ENCODE measurements around the gene CALCOCO1. TPM values are rescaled to one million over a fixed set of nuclear protein-coding genes. Genes with fewer than 3 reads are reported as not detected.

Gene CALCOCO1
- total and polyA plus RNA-seq, 9 donors: 52.2 to 202 (median 142) TPM

GRCh38 chr12:53659011-53659551 lies 68.2 kb downstream of the CALCOCO1 start:
- DNase-seq: peak in 3 of 5 donors; percentile 37 to 40 (median 39)
- intact Hi-C loops (cut with DNase I): no loop called here
- TF ChIP-seq CTCF (IDR thresholded peaks at IDR 0.05) (no peak), POLR2A (IDR thresholded peaks at IDR 0.05) (no peak), EP300 (IDR thresholded peaks at IDR 0.05) (no peak)
- Histone ChIP-seq H3K4me3 (no peak overlapping the region), H3K27ac (peak overlapping the region; percentile 31 to 77), H3K9me3 (no peaks in the 10 kb centered on the region), H3K4me1 (ENCODE audit: insufficient read depth) (peaks cover 10% of the 10 kb centered on the region), H3K27me3 (no peaks in the 10 kb centered on the region), H3K36me3 (no peaks in the 10 kb centered on the region)
- WGBS, 3 donors: 0 to 9% (median 1%) methylated on average over 3 of the region's 3 CpGs

Other genes starting within 250 kb of the CALCOCO1 start
- gene MAP3K12, start 228.0 kb downstream of the CALCOCO1 start, total RNA-seq: 10 to 100 TPM; 19.5 to 53.2 (median 30.8) TPM
- gene MAP3K12, start 228.0 kb downstream of the CALCOCO1 start, polyA plus RNA-seq: 10 to 100 TPM; 19.5 to 33.4 TPM
- 10 to 100 TPM; 14.1 to 25.6 (median 21.9) TPM for gene TARBP2, start 226.2 kb downstream of the CALCOCO1 start, total RNA-seq
- gene TARBP2, start 226.2 kb downstream of the CALCOCO1 start, polyA plus RNA-seq: 10 to 100 TPM in 1 of 2 donors, 1 to 10 TPM in 1; 9.8 to 19.9 TPM
- 1 to 10 TPM in 1 of 7 donors, under 1 TPM in 1, not detected in 5; 0.68 to 1.1 TPM for gene NPFF, start 220.0 kb downstream of the CALCOCO1 start, total RNA-seq
- gene NPFF, start 220.0 kb downstream of the CALCOCO1 start, polyA plus RNA-seq: not detected
- 10 to 100 TPM; 19.8 to 60.8 (median 41.3) TPM for gene ATF7, start 101.1 kb downstream of the CALCOCO1 start, total RNA-seq
- 10 to 100 TPM; 25.1 to 68.5 TPM for gene ATF7, start 101.1 kb downstream of the CALCOCO1 start, polyA plus RNA-seq
- 100 to 1,000 TPM; 241 to 345 (median 289) TPM for gene ATP5MC2, start 51.4 kb downstream of the CALCOCO1 start, total RNA-seq
- 100 to 1,000 TPM; 438 to 485 TPM for gene ATP5MC2, start 51.4 kb downstream of the CALCOCO1 start, polyA plus RNA-seq
- gene CISTR, start 24.5 kb upstream of the CALCOCO1 start, total RNA-seq: not detected
- gene CISTR, start 24.5 kb upstream of the CALCOCO1 start, polyA plus RNA-seq: not detected
- not detected for gene HOXC13, start 211.4 kb upstream of the CALCOCO1 start, total RNA-seq
- not detected for gene HOXC13, start 211.4 kb upstream of the CALCOCO1 start, polyA plus RNA-seq
- not detected for gene HOXC12, start 227.5 kb upstream of the CALCOCO1 start, total RNA-seq
- gene HOXC12, start 227.5 kb upstream of the CALCOCO1 start, polyA plus RNA-seq: not detected
- 1 to 10 TPM in 1 of 7 donors, not detected in 6; 1.1 TPM for gene HOXC11, start 245.7 kb upstream of the CALCOCO1 start, total RNA-seq
- gene HOXC11, start 245.7 kb upstream of the CALCOCO1 start, polyA plus RNA-seq: under 1 TPM in 1 of 2 donors, not detected in 1; 0.12 TPM
- gene HOTAIR, start 247.5 kb upstream of the CALCOCO1 start, total RNA-seq: under 1 TPM in 2 of 7 donors, not detected in 5; 0.24 to 0.32 TPM
- 1 to 10 TPM in 1 of 2 donors, under 1 TPM in 1; 0.02 to 1.2 TPM for gene HOTAIR, start 247.5 kb upstream of the CALCOCO1 start, polyA plus RNA-seq